Glomerular visceral epithelial cell (primary cell): ENCODE measurements around the gene LRBA.

Experiments
- DNase-seq: peaks from one replicate; pipeline ENCODE4 v3.0.0-alpha.2; 2016; ENCODE audit errors: extremely low spot score

Gene LRBA

GRCh38 chr4:150278206-150278605 is 736.9 kb downstream of the LRBA start:
- DNase-seq, result no peak

GRCh38 chr4:150268444-150268843 is 746.6 kb downstream of the LRBA start:
- no peak for DNase-seq

GRCh38 chr4:150265806-150266205 is 749.3 kb downstream of the LRBA start:
- no peak for DNase-seq

- peak; percentile 48 for DNase-seq
Measured at GRCh38 chr4:150264595-150265161, 750.4 kb downstream of the LRBA start.

GRCh38 chr4:150262611-150263010 is 752.5 kb downstream of the LRBA start:
- DNase-seq, result no peak

GRCh38 chr4:150261571-150261970 is 753.5 kb downstream of the LRBA start:
- no peak for DNase-seq

- no peak for DNase-seq
Measured at GRCh38 chr4:150259861-150260567, 755.1 kb downstream of the LRBA start.

GRCh38 chr4:150258569-150258968 is 756.5 kb downstream of the LRBA start:
- DNase-seq, result no peak

GRCh38 chr4:150256841-150257730 is 758.0 kb downstream of the LRBA start:
- DNase-seq, result no peak

GRCh38 chr4:150256225-150256620 is 758.9 kb downstream of the LRBA start:
- no peak for DNase-seq

GRCh38 chr4:150255610-150256224 is 759.4 kb downstream of the LRBA start:
- DNase-seq, result no peak

- DNase-seq, result no peak
Measured at GRCh38 chr4:150253965-150254630, 761.0 kb downstream of the LRBA start.

GRCh38 chr4:150253416-150253815 is 761.7 kb downstream of the LRBA start:
- no peak for DNase-seq

GRCh38 chr4:150252741-150253140 is 762.3 kb downstream of the LRBA start:
- no peak for DNase-seq

GRCh38 chr4:150252306-150252705 is 762.8 kb downstream of the LRBA start:
- DNase-seq, result no peak

GRCh38 chr4:150251752-150252190 is 763.3 kb downstream of the LRBA start:
- DNase-seq, result no peak

- no peak for DNase-seq
Measured at GRCh38 chr4:150250998-150251651, 764.0 kb downstream of the LRBA start.

- DNase-seq, result no peak
Measured at GRCh38 chr4:150250293-150250997, 764.6 kb downstream of the LRBA start.

- peak; percentile 47 for DNase-seq
Measured at GRCh38 chr4:150248181-150248580, 766.9 kb downstream of the LRBA start.

GRCh38 chr4:150247184-150247583 is 767.9 kb downstream of the LRBA start:
- no peak for DNase-seq
